Astrocyte of the spinal cord (primary cell): ENCODE data around the gene EVL.

ENCODE experiments used
- DNase-seq: peaks from one replicate; pipeline ENCODE4 v3.0.0; 2011; ENCODE audit warnings: low read depth, low spot score
- H3K4me3 ChIP-seq: 2 replicates; pipeline ENCODE4 v1.5.1; 2011; ENCODE audit warnings: low read depth, mild to moderate bottlenecking, low read length, moderate library complexity
- CTCF ChIP-seq: IDR thresholded peaks from 2 replicates; pipeline ENCODE4 v1.5.1; 2012; ENCODE audit warnings: low read depth, mild to moderate bottlenecking, low read length, inconsistent platforms
- in situ Hi-C: cut with HindIII; loops from 2 replicates; pipeline ENCODE4 v1.10.0; 2017; ENCODE audit warnings: low sequenced_read_pairs

The EVL gene

GRCh38 chr14:100037353-100037752, 27.9 kb upstream of the EVL start:
- H3K4me3 ChIP-seq = no peak overlapping the region
- in situ Hi-C loops = no loop called here
- no peak for TF ChIP-seq CTCF
- DNase-seq = no peak

- in situ Hi-C loops = no loop called here
- H3K4me3 ChIP-seq = no peak overlapping the region
- no peak for TF ChIP-seq CTCF
- DNase-seq = no peak
These were observed 27.2 kb upstream of the EVL start for GRCh38 chr14:100038065-100038464.

- no peak for DNase-seq
- no peak overlapping the region for H3K4me3 ChIP-seq
- in situ Hi-C loops = no loop called here
- TF ChIP-seq CTCF = no peak
These were observed 25.3 kb upstream of the EVL start for GRCh38 chr14:100039903-100040302.

- DNase-seq = no peak
- H3K4me3 ChIP-seq = no peak overlapping the region
- no peak for TF ChIP-seq CTCF
- in situ Hi-C loops = no loop called here
These were observed 24.0 kb upstream of the EVL start for GRCh38 chr14:100041271-100041670.

GRCh38 chr14:100042286-100042685, 22.9 kb upstream of the EVL start:
- in situ Hi-C loops = no loop called here
- DNase-seq = no peak
- no peak for TF ChIP-seq CTCF
- H3K4me3 ChIP-seq = no peak overlapping the region

- TF ChIP-seq CTCF = no peak
- in situ Hi-C loops = no loop called here
These were observed 19.4 kb upstream of the EVL start for GRCh38 chr14:100045642-100046344.

More at GRCh38 chr14:100045642-100046344, 19.4 kb upstream of the EVL start:
- no peak for DNase-seq
- H3K4me3 ChIP-seq = no peak overlapping the region
